T-helper 22 cell (primary cell): ENCODE data around the gene SLC22A7.

Experiments used
- DNase-seq: peaks from one replicate; pipeline ENCODE4 v3.0.0-alpha.2; 2020; ENCODE audit warnings: low read depth

SLC22A7 gene

GRCh38 chr6:43265564-43265963 is 32.5 kb upstream of the SLC22A7 start:
- DNase-seq, result no peak

- no peak for DNase-seq
Observed at GRCh38 chr6:43267619-43268354, 30.3 kb upstream of the SLC22A7 start.

GRCh38 chr6:43268355-43268700 is 29.7 kb upstream of the SLC22A7 start:
- DNase-seq, result no peak

- no peak for DNase-seq
Observed at GRCh38 chr6:43268782-43269272, 29.2 kb upstream of the SLC22A7 start.

DNA sequence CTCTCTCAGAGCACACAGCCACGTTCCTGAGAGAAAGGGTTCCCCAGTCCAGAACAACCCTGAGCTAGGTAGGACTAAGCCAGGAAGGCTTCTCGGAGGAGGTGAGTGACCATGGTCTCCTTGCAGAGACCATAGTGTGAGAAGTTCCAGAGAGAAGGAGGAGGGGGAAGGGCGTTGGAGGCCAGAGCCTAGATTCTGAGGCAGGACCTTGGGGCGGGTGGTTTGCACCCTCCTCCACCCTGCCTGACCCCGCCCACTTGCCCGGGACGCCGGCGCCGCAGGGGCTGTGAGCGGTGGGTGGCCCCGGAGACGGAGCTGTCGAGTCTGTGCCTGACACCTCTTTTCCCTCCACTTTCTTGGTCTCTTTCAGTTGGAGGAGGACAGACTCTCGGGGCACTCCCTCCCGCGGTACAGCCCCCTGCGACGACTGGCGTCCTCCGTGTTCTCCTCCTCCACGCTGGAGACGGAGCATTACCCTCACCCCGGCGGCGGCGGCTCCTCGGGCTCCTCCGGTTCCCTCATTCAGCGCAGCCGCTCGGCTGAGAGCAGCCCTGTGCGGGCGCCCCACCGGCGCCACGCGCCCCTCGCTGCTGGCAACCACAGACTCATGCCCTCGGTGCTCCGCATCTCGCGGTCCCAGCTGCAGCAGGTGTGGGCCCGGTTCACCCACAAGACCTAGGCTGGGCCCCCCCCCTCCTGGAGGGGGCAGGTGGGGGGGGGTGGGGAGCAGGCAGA is 28.6 kb upstream of the SLC22A7 start:
- DNase-seq, result no peak

- no peak for DNase-seq
Observed at GRCh38 chr6:43271103-43271815, 26.8 kb upstream of the SLC22A7 start.

DNA sequence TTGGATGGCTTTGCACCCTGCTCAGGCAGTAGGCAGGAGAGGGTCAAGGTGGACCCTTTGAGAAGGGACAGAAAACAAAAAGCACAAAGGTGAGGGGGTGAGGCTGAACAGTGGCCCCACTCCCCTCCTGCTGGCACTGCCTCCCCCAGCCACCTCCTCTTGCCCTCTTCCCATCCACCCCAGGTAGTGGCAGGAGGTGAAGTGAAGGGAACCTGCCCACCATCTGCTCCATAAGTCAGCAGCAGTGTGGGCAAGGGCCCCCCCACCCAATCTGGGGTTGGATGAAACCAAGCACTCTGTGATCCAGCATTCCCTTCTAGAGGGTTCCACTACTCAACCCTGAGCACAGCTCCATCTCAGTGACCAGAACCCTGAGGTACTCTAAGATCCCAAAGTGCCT is 26.1 kb upstream of the SLC22A7 start:
- DNase-seq, result no peak

GRCh38 chr6:43273707-43274106 is 24.4 kb upstream of the SLC22A7 start:
- no peak for DNase-seq

- DNase-seq, result no peak
Observed at GRCh38 chr6:43274127-43274915, 23.7 kb upstream of the SLC22A7 start.

DNA sequence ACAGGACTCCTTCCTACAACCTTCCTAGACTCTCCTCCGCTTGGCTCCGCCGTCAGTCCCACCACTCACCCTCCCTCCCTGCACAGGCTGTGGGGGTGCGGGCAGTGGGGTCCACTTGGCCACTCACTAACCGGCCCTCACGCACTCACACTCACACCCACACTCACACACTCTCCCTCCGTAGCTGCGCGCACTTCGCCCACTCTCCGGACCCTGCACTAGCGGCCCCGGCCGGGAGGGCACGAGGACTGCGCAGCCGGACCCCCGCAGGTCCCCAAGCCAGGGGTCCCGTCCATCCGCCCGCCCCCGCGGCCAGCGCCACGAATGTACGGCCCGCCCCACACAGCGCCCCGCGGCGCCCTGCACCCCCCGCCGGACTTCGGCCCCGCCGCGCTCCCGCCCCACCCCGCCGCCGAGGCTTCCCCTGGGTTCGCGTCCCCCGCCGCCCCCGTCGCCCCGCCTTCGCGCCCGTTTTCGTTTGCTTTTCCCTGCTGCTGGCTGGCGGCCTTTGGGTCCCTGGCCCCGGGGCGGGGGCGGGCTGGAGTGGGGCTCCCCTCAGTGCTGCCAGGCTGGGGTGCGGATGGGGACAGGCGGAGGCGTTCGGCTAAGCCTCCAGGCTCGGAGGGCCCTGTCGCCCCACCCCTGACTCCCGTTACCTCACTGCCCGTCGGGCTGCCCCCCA is 23.0 kb upstream of the SLC22A7 start:
- DNase-seq, result peak; percentile 11

DNA sequence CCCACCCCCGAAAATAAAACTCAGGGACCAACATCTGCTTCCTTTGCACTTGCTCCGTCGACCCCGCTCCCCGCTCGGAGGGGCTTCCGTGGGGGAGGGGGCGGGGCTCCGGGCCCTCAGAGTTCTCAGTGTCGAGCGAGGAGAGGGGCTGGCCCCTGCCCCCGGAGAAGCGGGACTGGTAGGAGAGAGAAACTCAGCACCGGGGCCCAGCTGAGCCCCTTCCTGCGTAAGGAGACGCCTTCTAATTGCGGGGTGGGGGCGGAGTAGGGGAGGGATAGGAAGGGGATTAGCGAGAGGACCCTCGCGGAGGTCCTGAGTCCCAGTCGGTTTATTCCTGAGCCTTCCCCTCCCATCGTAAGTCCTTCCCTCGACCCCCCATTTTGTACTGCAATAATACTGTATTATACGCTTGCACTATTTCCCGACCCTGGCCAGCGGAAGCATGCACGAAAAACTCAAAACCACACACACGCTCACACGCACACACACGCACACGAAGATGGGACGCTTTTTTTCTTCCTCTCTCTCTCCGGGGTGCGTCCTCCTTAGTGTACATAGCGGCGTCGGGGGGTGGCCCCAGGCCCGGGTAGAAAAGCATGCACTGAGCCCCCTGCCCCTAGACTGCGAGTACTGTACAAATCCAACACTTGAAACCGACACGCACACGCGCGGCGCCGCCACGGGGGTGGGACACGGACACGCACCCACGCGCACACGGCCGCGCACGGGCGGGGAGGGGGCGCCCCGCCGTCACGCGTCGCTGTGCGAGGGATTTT is 22.1 kb upstream of the SLC22A7 start:
- DNase-seq, result no peak

DNA sequence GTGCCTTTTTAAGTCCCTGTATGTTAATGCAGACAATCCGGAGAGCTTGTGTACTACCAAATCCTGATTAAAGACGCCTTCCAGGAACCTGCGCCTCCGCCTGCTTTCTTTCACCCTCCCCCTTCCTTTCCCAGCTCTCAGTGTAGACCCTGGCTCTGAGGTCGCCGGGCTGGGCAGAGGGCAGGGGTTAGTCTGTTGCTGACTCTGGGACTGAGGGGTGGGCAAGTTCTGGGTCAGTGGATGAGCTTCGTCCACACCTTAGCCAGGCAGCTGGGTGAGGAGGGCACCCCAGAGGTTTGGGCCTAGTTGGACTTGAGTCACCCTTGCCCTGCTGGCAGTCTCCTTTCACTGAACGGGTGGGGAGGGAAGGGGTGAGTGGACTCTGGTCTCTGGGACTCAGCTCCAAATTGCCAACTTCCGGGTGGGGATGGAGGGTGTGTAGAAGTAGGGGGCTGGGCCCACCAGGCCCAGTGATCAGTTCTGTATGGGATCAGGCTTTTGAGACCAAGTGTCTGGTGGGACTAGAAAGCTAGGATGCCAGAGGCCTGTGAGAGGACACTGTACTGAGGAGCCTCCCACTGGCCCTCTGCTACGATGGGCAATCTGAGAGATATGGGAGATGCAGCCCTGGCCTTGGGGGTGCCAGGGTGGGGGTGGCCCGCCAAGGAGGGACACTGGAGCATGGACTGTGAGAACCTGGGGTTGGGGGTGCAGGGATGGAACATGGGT is 21.3 kb upstream of the SLC22A7 start:
- DNase-seq, result no peak

DNA sequence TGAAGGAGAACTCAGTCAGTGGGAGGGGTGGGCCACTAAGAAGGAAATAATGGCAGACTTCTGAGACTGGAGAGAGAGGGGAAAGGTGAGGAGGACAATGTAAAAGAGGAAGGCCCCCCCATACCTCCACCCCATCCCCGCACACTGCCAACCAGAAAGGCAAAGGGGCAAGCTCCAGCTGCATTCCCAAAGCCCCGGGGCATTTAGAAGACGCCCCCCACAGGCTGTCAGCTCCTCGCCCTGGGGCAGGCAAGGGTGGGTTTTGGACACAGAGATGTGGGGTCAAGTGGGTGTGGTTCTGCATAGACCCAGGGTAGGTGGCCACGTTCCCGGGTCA is 20.8 kb upstream of the SLC22A7 start:
- DNase-seq, result no peak

DNA sequence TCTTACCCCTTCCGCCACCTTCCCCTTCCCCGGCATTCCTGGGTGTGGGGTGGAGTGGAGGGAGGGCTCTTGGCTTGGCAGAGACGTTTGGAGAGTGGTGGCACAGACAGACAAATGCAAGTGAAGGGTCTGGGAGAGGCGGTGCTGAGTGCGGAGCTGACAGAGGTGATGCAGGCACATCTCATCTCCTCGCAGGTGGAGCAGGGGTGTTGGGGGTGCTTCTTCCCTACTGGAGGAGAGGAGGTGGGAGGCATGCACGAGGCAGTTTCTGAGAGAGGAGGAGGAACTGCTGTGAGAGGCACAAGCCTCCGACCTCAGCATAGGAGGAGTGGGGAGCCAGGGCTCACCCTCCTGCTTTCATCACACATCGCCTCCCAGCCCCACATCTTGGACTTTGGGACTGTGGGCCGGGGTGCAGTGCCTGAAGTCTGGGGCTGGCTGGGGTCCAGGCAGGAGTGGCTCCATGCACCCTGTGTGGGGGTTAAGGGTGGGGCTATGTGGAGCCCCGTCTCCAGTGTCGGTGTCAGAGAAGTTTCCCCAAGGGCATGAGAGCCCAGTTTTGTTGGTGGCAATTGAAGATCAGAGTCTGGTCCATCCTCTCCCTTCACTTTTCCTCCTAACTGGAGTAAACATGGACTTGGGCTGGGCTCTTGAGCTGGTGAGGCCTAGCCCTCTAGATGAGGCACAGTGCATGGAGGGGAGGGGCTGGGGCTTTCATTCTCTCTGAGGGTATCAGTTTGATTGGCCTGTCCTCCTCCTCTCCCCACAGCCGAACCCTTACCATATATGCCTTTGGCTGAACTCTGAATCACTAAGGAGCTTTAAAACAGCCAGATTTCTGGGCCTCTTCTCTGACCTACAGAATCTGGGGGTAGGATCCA is 20.2 kb upstream of the SLC22A7 start:
- DNase-seq, result no peak

- no peak for DNase-seq
Observed at GRCh38 chr6:43278524-43279078, 19.5 kb upstream of the SLC22A7 start.

DNA sequence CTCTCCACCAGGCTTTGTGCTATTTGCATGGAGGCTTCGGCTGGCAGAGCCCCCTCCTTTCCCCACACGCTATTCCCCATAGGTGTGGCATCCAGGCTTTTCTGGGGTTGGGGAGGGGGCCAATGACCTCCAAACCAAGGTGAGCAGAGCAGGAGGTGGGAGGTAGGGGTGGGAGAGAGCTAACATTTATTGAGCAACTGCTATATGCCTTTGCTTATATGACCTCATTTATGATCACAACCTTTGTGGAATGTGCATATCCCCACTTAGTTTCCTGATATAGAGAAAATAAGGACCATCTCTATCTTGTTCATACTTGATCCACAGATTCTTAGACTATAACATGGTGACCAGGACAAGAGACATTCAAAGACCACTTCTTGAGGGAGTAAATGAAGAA is 17.8 kb upstream of the SLC22A7 start:
- no peak for DNase-seq

DNA sequence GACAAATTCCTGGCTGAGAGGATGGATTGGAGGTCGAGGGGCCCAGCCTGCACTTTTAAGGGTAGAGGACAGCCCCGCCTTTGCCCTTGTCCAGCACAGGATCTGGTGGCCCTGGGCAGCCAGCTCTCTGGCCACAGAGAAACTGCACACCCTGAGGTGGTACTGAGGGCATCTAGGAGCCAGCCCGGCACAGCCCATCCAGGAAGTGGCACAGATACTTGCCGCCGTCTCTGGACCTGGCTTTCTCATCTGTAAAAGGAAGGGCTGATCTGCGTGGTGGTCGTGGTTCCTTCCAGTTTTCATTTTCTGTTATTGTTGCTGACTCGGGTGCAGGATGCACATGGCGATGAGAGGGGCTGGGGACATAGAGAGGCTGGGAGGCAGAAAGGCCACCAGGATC is 16.0 kb upstream of the SLC22A7 start:
- no peak for DNase-seq

DNA sequence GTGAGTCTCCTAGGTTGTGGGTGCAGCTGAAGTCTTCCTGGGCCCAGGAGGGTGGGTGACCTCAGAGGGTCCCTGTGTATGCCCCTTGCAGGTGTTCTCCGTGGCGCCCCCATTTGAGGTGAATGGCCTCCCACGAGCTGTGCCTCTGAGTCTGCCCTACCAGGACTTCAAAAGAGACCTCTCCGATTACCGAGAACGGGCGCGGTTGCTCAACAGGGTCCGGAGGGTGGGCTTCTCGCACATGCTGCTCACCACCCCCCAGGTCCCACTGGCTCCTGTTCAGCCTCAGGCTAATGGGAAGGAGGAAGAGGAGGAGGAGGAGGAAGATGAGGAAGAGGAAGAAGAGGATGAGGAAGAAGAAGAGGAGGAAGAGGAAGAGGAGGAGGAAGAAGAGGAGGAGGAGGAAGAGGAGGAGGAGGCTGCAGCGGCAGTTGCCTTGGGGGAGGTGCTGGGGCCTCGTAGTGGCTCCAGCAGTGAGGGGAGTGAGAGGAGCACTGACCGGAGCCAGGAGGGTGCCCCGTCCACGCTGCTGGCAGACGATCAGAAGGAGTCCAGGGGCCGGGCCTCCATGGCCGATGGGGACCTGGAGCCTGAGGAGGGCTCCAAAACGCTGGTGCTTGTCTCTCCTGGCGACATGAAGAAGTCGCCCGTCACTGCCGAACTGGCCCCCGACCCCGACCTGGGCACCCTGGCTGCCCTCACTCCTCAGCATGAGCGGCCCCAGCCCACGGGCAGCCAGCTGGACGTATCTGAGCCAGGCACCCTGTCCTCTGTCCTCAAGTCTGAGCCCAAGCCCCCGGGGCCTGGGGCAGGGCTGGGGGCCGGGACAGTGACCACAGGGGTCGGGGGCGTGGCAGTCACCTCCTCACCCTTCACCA is 15.2 kb upstream of the SLC22A7 start:
- DNase-seq, result no peak
